Epithelial cell of esophagus (primary cell): ENCODE results near the gene EPGN.

Source experiments
- DNase-seq: peaks from one replicate; pipeline ENCODE4 v3.0.0; 2010; ENCODE audit warnings: low read depth
- H3K4me3 ChIP-seq: 2 replicates; pipeline ENCODE4 v1.5.1; 2011; ENCODE audit warnings: mild to moderate bottlenecking, low read length, control low read depth
- TF ChIP-seq, protein P1 (sequence below): IDR thresholded peaks from 2 replicates; pipeline ENCODE4 v1.5.1; 2011; ENCODE audit warnings: low read depth, mild to moderate bottlenecking, low read length, control low read depth, inconsistent platforms; ENCODE audit not compliant: insufficient read depth; ENCODE audit errors: missing control alignments

The EPGN gene, protein sequence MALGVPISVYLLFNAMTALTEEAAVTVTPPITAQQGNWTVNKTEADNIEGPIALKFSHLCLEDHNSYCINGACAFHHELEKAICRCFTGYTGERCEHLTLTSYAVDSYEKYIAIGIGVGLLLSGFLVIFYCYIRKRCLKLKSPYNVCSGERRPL

GRCh38 chr4:74308215-74308614 lies at the start of gene EPGN:
TSS of gene EPGN (plus strand) at chr4:74308470. CDS start at chr4:74308534, 64 bp downstream.
- TF ChIP-seq, protein P1, sequence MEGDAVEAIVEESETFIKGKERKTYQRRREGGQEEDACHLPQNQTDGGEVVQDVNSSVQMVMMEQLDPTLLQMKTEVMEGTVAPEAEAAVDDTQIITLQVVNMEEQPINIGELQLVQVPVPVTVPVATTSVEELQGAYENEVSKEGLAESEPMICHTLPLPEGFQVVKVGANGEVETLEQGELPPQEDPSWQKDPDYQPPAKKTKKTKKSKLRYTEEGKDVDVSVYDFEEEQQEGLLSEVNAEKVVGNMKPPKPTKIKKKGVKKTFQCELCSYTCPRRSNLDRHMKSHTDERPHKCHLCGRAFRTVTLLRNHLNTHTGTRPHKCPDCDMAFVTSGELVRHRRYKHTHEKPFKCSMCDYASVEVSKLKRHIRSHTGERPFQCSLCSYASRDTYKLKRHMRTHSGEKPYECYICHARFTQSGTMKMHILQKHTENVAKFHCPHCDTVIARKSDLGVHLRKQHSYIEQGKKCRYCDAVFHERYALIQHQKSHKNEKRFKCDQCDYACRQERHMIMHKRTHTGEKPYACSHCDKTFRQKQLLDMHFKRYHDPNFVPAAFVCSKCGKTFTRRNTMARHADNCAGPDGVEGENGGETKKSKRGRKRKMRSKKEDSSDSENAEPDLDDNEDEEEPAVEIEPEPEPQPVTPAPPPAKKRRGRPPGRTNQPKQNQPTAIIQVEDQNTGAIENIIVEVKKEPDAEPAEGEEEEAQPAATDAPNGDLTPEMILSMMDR, result no peak
- peak within 1 kb of the TSS; percentile 23 for H3K4me3 ChIP-seq
- peak; percentile 81 for DNase-seq

- no peak for DNase-seq
- H3K4me3 ChIP-seq, result no peak overlapping the region
- TF ChIP-seq, protein P1, result no peak
These were observed 49.3 kb upstream of the EPGN start for GRCh38 chr4:74258963-74259362.

- H3K4me3 ChIP-seq, result no peak overlapping the region
- TF ChIP-seq, protein P1, result no peak
- no peak for DNase-seq
These were observed 48.2 kb upstream of the EPGN start for GRCh38 chr4:74260036-74260435.

DNA sequence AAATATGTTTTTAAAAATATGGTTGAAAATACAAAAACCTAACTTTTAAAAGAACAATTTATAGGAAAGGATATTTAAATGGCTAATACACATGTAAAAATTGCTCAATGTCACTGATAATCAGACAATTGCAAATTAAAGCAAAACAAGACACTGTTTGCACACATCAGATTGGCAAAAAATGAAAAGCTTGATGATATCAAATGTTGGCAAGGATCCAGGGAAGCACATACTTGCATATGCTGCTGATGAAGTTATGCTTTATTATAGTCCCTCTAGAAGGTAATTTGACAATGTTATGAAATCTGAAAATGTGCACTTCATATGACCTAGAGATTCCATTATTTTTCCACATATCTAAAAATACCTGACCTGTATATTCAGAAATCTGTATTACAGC lies 45.7 kb upstream of the EPGN start:
- TF ChIP-seq, protein P1, result no peak
- peak; percentile 21 for DNase-seq
- no peak overlapping the region for H3K4me3 ChIP-seq

- no peak overlapping the region for H3K4me3 ChIP-seq
- no peak for DNase-seq
- TF ChIP-seq, protein P1, result no peak
These were observed 44.7 kb upstream of the EPGN start for GRCh38 chr4:74263551-74263950.

DNA sequence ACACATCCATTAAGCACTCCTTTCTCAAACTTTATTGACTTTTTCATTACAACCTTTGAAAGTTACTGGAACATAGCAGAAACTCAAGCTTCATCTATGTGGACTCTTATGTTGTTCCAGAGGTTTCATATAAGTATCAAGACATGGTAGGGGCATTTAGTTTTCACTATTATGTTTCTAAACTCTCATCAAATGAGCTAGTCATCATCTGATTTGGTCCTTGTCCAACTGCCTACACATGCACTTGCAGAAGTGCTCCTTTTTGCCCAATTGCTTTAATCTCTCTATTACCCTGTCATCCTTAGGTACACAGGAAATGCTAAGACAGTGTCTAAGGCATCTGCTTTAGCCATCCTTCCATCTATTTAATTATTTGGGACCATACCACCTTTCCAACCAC lies 42.2 kb upstream of the EPGN start:
- TF ChIP-seq, protein P1, result no peak
- no peak for DNase-seq
- H3K4me3 ChIP-seq, result no peak overlapping the region

- TF ChIP-seq, protein P1, result no peak
- DNase-seq, result peak; percentile 87
- no peak overlapping the region for H3K4me3 ChIP-seq
These were observed 40.2 kb upstream of the EPGN start for GRCh38 chr4:74267998-74268606.
